Measurements from ENCODE around the gene SHISAL1.

DNA sequence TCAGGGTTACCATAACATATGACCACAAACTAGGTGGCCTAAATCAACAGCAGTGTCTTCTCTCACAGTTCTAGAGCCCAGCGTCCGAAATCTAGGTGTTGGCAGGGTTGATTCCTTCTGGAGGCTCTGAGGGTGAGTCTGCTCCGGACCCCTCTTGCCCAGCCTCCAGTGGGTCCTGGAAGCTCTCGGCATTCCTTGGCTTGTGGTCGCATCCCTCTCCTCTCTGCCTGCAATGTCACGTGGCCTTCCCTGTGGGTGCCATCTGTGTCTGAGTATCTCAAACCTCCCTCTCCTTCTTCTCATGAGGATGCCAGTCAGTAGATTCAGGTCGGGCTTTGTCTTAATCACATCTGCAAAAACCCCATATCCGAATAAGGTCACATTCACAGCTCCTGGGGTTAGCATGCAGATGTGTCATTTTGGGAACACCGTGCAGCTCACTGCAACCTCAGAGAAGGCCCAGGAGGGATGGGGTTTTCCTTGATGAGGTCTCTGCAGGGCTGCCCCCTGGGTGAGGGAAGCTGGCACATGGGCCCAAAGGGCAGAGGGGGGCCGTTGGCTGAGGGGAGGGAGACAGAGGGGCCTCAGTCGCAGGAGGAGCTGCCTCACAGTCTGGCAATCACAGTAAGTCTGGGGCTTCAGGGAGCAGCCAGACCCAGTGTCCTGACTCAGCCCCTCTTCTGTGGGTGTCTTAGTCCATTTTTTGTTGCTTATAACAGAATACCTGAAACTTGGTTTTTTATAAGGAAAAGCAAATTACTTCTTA is 90.9 kb downstream of the SHISAL1 start:
- TF ChIP-seq, protein P1, sequence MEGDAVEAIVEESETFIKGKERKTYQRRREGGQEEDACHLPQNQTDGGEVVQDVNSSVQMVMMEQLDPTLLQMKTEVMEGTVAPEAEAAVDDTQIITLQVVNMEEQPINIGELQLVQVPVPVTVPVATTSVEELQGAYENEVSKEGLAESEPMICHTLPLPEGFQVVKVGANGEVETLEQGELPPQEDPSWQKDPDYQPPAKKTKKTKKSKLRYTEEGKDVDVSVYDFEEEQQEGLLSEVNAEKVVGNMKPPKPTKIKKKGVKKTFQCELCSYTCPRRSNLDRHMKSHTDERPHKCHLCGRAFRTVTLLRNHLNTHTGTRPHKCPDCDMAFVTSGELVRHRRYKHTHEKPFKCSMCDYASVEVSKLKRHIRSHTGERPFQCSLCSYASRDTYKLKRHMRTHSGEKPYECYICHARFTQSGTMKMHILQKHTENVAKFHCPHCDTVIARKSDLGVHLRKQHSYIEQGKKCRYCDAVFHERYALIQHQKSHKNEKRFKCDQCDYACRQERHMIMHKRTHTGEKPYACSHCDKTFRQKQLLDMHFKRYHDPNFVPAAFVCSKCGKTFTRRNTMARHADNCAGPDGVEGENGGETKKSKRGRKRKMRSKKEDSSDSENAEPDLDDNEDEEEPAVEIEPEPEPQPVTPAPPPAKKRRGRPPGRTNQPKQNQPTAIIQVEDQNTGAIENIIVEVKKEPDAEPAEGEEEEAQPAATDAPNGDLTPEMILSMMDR (IDR thresholded peaks at IDR 0.05; ENCODE audit: low read depth, low read length): no peak
- no peak for TF ChIP-seq EZH2phosphoT487 (IDR thresholded peaks at IDR 0.05; ENCODE audit: low read depth)

All from OCI-LY3 (cell line).